HepG2 (cell line): ENCODE measurements around the gene DNAJC4. TPM values are rescaled to one million over a fixed set of nuclear protein-coding genes. Genes with fewer than 3 reads are reported as not detected.

ENCODE experiments used
- ATM ChIP-seq: fragments of 450-650 bp; IDR thresholded peaks from 2 replicates; pipeline ENCODE4 v1.7.1; 2017; ENCODE audit warnings: mild to moderate bottlenecking, borderline replicate concordance
- CREM ChIP-seq, 2 experiments: sonication (generic) in 1 of 2; formaldehyde crosslinking in 1 of 2; IDR thresholded peaks; 2 replicates each; pipeline versions ENCODE4 v1.4.0 to v1.6.1; 2016 to 2020; ENCODE audit warnings: antibody characterized with exemption in 1 of 2, mild to moderate bottlenecking in 1 of 2, missing genetic modification reagents in 1 of 2
- ESRRA ChIP-seq: sonication (generic); formaldehyde crosslinking; IDR thresholded peaks from 2 replicates; pipeline ENCODE4 v1.5.1; 2020; ENCODE audit warnings: mild to moderate bottlenecking, low read depth, missing genetic modification reagents
- KAT7 ChIP-seq: IDR thresholded peaks from 2 replicates; pipeline ENCODE4 v1.6.1; 2018; ENCODE audit warnings: borderline replicate concordance, missing compliant biosample characterization
- MAFK ChIP-seq, 2 experiments: IDR thresholded peaks in 1 of 2; conservative IDR thresholded peaks in 1 of 2; 2 replicates each; pipeline ENCODE4 v1.6.1; 2011; ENCODE audit warnings: improper control_type of control experiment in 2 of 2, low read length in 2 of 2
- NR2C2 ChIP-seq: sonication (generic); formaldehyde crosslinking; IDR thresholded peaks from 2 replicates; pipeline ENCODE4 v1.4.0; 2020; ENCODE audit warnings: missing genetic modification reagents, mild to moderate bottlenecking, moderate library complexity, borderline replicate concordance
- NRL ChIP-seq: sonication (generic); formaldehyde crosslinking; IDR thresholded peaks from 2 replicates; pipeline ENCODE4 v1.5.0; 2020; ENCODE audit warnings: missing genetic modification reagents, mild to moderate bottlenecking, moderate library complexity, borderline replicate concordance
- REL ChIP-seq: sonication (generic); formaldehyde crosslinking; conservative IDR thresholded peaks from 2 replicates; pipeline ENCODE4 v1.8.0; 2022; ENCODE audit warnings: mild to moderate bottlenecking, missing genetic modification reagents, moderate library complexity
- SP4 ChIP-seq: sonication (generic); formaldehyde crosslinking; IDR thresholded peaks from 2 replicates; pipeline ENCODE4 v1.8.1; 2023; ENCODE audit warnings: mild to moderate bottlenecking, missing genetic modification reagents
- TARDBP ChIP-seq: sonication (generic); formaldehyde crosslinking; IDR thresholded peaks from 2 replicates; pipeline ENCODE4 v1.8.0; 2022; ENCODE audit warnings: mild to moderate bottlenecking, missing genetic modification reagents
- ZEB1 ChIP-seq: IDR thresholded peaks from 2 replicates; pipeline ENCODE4 v1.6.1; 2012; ENCODE audit warnings: mild to moderate bottlenecking, low read depth, inconsistent platforms; ENCODE audit not compliant: insufficient replicate concordance
- ZNF329 ChIP-seq: sonication (generic); formaldehyde crosslinking; IDR thresholded peaks from 2 replicates; pipeline ENCODE4 v1.9.0; 2021; ENCODE audit warnings: low read depth, mild to moderate bottlenecking, missing genetic modification reagents
- polyA plus RNA-seq, 8 experiments: library from polyadenylated mRNA; depleted of rRNA in 3 of 8; stranded (reverse) in 7 of 8; unstranded in 1 of 8; fragments of >200 nt; fragmentation: Illumina TruSeq in 4 of 8; extraction: Trizol in 4 of 8; gene quantifications; 2 replicates each; pipeline versions ENCODE4 v1.2.1 to v1.2.3, GENCODE V29; 2011 to 2016; ENCODE audit warnings: low read depth in 4 of 8, missing spikeins in 1 of 8, mixed read lengths in 1 of 8; ENCODE audit not compliant: insufficient read depth in 1 of 8
- total RNA-seq, 5 experiments: library from RNA; depleted of rRNA; stranded (reverse); fragments of >200 nt; fragmentation: Illumina TruSeq; extraction: Trizol; gene quantifications; 2 replicates each; pipeline ENCODE4 v1.2.3, GENCODE V29; 2016; ENCODE audit warnings: low read depth in 1 of 5
- TF ChIP-seq, protein P1 (sequence below): sonication (generic); formaldehyde crosslinking; IDR thresholded peaks from 2 replicates; pipeline ENCODE4 v1.4.0; 2020; ENCODE audit warnings: missing genetic modification reagents, borderline replicate concordance
- TF ChIP-seq, protein P2 (sequence below): sonication (generic); formaldehyde crosslinking; IDR thresholded peaks from 2 replicates; pipeline ENCODE4 v1.4.0; 2020; ENCODE audit warnings: mild to moderate bottlenecking, missing genetic modification reagents
- TF ChIP-seq, protein P3 (sequence below): sonication (generic); formaldehyde crosslinking; conservative IDR thresholded peaks from 2 replicates; pipeline ENCODE4 v1.4.0; 2020; ENCODE audit warnings: missing genetic modification reagents
- TF ChIP-seq, protein P4 (sequence below): conservative IDR thresholded peaks from 2 replicates; pipeline ENCODE4 v1.6.1; 2018; ENCODE audit warnings: missing genetic modification reagents
- TF ChIP-seq, protein P5 (sequence below): sonication (generic); formaldehyde crosslinking; IDR thresholded peaks from 2 replicates; pipeline ENCODE4 v1.5.1; 2020; ENCODE audit warnings: missing genetic modification reagents, mild to moderate bottlenecking, borderline replicate concordance
- TF ChIP-seq, protein P6 (sequence below): sonication (generic); formaldehyde crosslinking; IDR thresholded peaks from 2 replicates; pipeline ENCODE4 v1.8.0; 2022; ENCODE audit warnings: mild to moderate bottlenecking, missing genetic modification reagents, moderate library complexity

DNAJC4 gene
- total and polyA plus RNA-seq, 2 of the 13 experiments (the other 11 are each of a cell fraction or from before 2014, with no cell fraction given), result 10.3 to 60.8 TPM

DNA sequence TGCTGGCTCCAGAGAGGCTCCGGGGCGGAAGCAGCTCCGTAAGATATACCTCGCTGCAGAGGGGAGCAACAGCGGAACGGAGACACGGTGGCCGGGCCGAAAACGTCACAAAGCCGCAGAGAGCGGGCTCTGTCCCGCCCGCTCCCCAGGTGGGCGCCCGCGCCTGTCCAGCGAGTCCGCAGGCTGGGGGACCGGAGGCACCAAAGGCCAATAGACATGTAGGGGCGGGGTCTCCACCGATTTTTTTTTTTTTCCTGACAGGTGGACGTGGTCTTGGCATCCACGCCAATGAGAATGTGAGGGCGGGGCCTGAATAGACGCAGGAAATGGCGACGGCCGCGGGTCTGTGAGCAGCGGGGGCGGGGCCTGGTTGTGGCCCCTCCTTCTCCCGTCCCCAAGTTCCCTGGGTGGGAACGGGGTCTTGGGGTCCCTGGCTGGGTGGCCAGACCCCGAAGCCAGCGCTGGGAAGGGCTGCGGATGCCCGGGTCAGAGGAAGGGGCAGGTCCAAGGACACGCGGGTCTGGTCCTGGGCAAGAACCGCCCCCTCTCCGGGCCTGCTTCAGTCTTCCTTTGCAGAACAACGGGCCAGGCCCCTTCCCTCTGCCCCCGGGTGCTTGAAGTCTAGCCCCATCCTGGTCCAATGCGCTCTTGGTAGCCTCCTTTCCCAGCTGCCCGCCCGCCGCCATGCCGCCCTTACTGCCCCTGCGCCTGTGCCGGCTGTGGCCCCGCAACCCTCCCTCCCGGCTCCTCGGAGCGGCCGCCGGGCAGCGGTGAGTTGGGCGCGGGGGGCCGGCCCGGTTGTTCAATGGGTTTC lies at the start of gene DNAJC4 (continued):
- TF ChIP-seq, protein P1, sequence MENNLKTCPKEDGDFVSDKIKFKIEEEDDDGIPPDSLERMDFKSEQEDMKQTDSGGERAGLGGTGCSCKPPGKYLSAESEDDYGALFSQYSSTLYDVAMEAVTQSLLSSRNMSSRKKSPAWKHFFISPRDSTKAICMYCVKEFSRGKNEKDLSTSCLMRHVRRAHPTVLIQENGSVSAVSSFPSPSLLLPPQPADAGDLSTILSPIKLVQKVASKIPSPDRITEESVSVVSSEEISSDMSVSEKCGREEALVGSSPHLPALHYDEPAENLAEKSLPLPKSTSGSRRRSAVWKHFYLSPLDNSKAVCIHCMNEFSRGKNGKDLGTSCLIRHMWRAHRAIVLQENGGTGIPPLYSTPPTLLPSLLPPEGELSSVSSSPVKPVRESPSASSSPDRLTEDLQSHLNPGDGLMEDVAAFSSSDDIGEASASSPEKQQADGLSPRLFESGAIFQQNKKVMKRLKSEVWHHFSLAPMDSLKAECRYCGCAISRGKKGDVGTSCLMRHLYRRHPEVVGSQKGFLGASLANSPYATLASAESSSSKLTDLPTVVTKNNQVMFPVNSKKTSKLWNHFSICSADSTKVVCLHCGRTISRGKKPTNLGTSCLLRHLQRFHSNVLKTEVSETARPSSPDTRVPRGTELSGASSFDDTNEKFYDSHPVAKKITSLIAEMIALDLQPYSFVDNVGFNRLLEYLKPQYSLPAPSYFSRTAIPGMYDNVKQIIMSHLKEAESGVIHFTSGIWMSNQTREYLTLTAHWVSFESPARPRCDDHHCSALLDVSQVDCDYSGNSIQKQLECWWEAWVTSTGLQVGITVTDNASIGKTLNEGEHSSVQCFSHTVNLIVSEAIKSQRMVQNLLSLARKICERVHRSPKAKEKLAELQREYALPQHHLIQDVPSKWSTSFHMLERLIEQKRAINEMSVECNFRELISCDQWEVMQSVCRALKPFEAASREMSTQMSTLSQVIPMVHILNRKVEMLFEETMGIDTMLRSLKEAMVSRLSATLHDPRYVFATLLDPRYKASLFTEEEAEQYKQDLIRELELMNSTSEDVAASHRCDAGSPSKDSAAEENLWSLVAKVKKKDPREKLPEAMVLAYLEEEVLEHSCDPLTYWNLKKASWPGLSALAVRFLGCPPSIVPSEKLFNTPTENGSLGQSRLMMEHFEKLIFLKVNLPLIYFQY, result peak; percentile 16; the same call in 1 of the 2 replicates
- TF ChIP-seq NRL (CRISPR knock-in tag) (peak; percentile 87), CREM (IDR thresholded peaks at IDR 0.05) (peak; percentile 64), CREM (CRISPR knock-in tag; IDR thresholded peaks at IDR 0.05) (no peak), MAFK (conservative IDR thresholded peaks at IDR 0.05 in 1 of 2, IDR thresholded peaks at IDR 0.05 in 1 of 2; ENCODE audit: low read length in 2 of 2) (no peak), KAT7 (CRISPR knock-in tag) (peak; percentile 63; the same call in 1 of the 2 replicates), SP4 (CRISPR knock-in tag) (peak; percentile 88), ZEB1 (peak; percentile 52), NR2C2 (CRISPR knock-in tag) (0 out of 2 replicates have a peak, but pooled peaks have one; percentile 28), REL (CRISPR knock-in tag) (no peak), ESRRA (CRISPR knock-in tag) (no peak), ZNF329 (CRISPR knock-in tag) (0 out of 2 replicates have a peak, but pooled peaks have one; percentile 66), TARDBP (CRISPR knock-in tag) (peak; percentile 72), ATM (no peak)
- TF ChIP-seq, protein P2, sequence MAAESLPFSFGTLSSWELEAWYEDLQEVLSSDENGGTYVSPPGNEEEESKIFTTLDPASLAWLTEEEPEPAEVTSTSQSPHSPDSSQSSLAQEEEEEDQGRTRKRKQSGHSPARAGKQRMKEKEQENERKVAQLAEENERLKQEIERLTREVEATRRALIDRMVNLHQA (CRISPR knock-in tag), result no peak
- TF ChIP-seq, protein P3, sequence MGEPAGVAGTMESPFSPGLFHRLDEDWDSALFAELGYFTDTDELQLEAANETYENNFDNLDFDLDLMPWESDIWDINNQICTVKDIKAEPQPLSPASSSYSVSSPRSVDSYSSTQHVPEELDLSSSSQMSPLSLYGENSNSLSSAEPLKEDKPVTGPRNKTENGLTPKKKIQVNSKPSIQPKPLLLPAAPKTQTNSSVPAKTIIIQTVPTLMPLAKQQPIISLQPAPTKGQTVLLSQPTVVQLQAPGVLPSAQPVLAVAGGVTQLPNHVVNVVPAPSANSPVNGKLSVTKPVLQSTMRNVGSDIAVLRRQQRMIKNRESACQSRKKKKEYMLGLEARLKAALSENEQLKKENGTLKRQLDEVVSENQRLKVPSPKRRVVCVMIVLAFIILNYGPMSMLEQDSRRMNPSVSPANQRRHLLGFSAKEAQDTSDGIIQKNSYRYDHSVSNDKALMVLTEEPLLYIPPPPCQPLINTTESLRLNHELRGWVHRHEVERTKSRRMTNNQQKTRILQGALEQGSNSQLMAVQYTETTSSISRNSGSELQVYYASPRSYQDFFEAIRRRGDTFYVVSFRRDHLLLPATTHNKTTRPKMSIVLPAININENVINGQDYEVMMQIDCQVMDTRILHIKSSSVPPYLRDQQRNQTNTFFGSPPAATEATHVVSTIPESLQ (CRISPR knock-in tag), result no peak
- TF ChIP-seq, protein P4, sequence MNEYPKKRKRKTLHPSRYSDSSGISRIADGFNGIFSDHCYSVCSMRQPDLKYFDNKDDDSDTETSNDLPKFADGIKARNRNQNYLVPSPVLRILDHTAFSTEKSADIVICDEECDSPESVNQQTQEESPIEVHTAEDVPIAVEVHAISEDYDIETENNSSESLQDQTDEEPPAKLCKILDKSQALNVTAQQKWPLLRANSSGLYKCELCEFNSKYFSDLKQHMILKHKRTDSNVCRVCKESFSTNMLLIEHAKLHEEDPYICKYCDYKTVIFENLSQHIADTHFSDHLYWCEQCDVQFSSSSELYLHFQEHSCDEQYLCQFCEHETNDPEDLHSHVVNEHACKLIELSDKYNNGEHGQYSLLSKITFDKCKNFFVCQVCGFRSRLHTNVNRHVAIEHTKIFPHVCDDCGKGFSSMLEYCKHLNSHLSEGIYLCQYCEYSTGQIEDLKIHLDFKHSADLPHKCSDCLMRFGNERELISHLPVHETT, result no peak; the same call in 1 of the 2 replicates
- TF ChIP-seq, protein P5, sequence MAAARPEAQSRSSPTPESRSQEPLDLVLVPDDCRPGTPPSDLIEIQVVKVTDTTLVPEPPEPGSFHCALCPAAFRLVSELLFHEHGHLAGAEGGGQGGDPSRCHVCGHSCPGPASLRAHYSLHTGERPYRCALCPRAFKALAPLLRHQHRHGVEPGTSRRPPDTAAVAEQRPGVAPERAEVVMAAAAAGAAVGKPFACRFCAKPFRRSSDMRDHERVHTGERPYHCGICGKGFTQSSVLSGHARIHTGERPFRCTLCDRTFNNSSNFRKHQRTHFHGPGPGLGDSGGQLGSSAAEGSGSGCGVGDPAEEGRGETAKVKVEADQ, result peak; percentile 35; the same call in 1 of the 2 replicates
- TF ChIP-seq, protein P6, sequence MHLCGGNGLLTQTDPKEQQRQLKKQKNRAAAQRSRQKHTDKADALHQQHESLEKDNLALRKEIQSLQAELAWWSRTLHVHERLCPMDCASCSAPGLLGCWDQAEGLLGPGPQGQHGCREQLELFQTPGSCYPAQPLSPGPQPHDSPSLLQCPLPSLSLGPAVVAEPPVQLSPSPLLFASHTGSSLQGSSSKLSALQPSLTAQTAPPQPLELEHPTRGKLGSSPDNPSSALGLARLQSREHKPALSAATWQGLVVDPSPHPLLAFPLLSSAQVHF (CRISPR knock-in tag), result no peak
